HEK293 (cell line): ENCODE measurements around the gene LAMB4.

Source experiments
- CTCF ChIA-PET: fragments of 350-600 bp; formaldehyde crosslinking; extraction: SDS; loops from one replicate; lab custom pipeline; 2021; ENCODE audit warnings: antibody characterized with exemption; lab: Yijun Ruan, JAX
- POLR2A ChIA-PET: fragments of 300-600 bp; formaldehyde crosslinking; extraction: SDS; loops from one replicate; lab custom pipeline; 2020; ENCODE audit warnings: antibody characterized with exemption, inconsistent platforms; lab: Yijun Ruan, JAX
- H3K27ac ChIP-seq: fragments of 200-500 bp; sonication (Bioruptor generic); 2 replicates; pipeline ENCODE4 v1.5.1; 2014; ENCODE audit warnings: low read depth, low read length, control low read depth, inconsistent platforms; ENCODE audit errors: extremely low read depth
- H3K36me3 ChIP-seq, 2 experiments: fragments of 200-500 bp in 1 of 2; sonication (Bioruptor generic) in 1 of 2; 1 replicate in 1 of 2; 2 replicates in 1 of 2; pipeline ENCODE4 v1.5.1; 2014 to 2017; ENCODE audit warnings: inconsistent platforms in 2 of 2, low read length in 2 of 2; ENCODE audit not compliant: control insufficient read depth in 2 of 2, insufficient read depth in 1 of 2
- H3K4me1 ChIP-seq: fragments of 200-500 bp; sonication (Bioruptor generic); 2 replicates; pipeline ENCODE4 v1.5.1; 2014; ENCODE audit warnings: mild to moderate bottlenecking, low read length, inconsistent platforms; ENCODE audit not compliant: control insufficient read depth, insufficient read depth
- H3K4me3 ChIP-seq: 2 replicates; pipeline ENCODE4 v1.5.1; 2011; ENCODE audit warnings: low read depth, mild to moderate bottlenecking, control low read depth, low read length, moderate library complexity
- H3K9me3 ChIP-seq: fragments of 200-500 bp; sonication (Bioruptor generic); 2 replicates; pipeline ENCODE4 v1.5.1; 2014; ENCODE audit warnings: low read depth, low read length, inconsistent platforms; ENCODE audit not compliant: control insufficient read depth, insufficient read depth
- HOXA7 ChIP-seq: sonication (generic); formaldehyde crosslinking; IDR thresholded peaks from 2 replicates; pipeline ENCODE4 v1.8.1; 2022; ENCODE audit warnings: missing genetic modification reagents, borderline replicate concordance
- KLF9 ChIP-seq: fragments of 450-650 bp; formaldehyde crosslinking; IDR thresholded peaks from 2 replicates; pipeline ENCODE4 v1.5.1; 2016; ENCODE audit warnings: missing biosample characterization, missing genetic modification characterization, low read depth
- MZF1 ChIP-seq: fragments of 450-650 bp; formaldehyde crosslinking; IDR thresholded peaks from 2 replicates; pipeline ENCODE4 v1.5.1; 2017; ENCODE audit warnings: missing biosample characterization, missing genetic modification characterization, borderline replicate concordance
- OVOL3 ChIP-seq: fragments of 450-650 bp; formaldehyde crosslinking; IDR thresholded peaks from 2 replicates; pipeline ENCODE4 v1.5.1; 2016; ENCODE audit warnings: missing biosample characterization, missing genetic modification characterization
- PRDM10 ChIP-seq: fragments of 450-650 bp; formaldehyde crosslinking; IDR thresholded peaks from 2 replicates; pipeline ENCODE4 v1.5.1; 2016; ENCODE audit warnings: missing biosample characterization, missing genetic modification characterization
- SP7 ChIP-seq: fragments of 450-650 bp; formaldehyde crosslinking; IDR thresholded peaks from 2 replicates; pipeline ENCODE4 v1.5.1; 2016; ENCODE audit warnings: missing biosample characterization, missing genetic modification characterization
- ZBTB17 ChIP-seq: fragments of 450-650 bp; formaldehyde crosslinking; IDR thresholded peaks from 2 replicates; pipeline ENCODE4 v1.5.1; 2016; ENCODE audit warnings: missing biosample characterization, missing genetic modification characterization
- ZNF2 ChIP-seq: fragments of 450-650 bp; formaldehyde crosslinking; IDR thresholded peaks from 2 replicates; pipeline ENCODE4 v1.5.1; 2016; ENCODE audit warnings: missing biosample characterization, missing genetic modification characterization
- ZNF202 ChIP-seq: fragments of 450-650 bp; formaldehyde crosslinking; IDR thresholded peaks from 2 replicates; pipeline ENCODE4 v1.5.1; 2016; ENCODE audit warnings: missing biosample characterization, missing genetic modification characterization, borderline replicate concordance
- ZNF23 ChIP-seq: fragments of 450-650 bp; formaldehyde crosslinking; IDR thresholded peaks from 2 replicates; pipeline ENCODE4 v1.5.1; 2016; ENCODE audit warnings: missing biosample characterization, missing genetic modification characterization, borderline replicate concordance
- ZNF311 ChIP-seq: fragments of 450-650 bp; formaldehyde crosslinking; IDR thresholded peaks from 2 replicates; pipeline ENCODE4 v1.5.1; 2017; ENCODE audit warnings: missing biosample characterization, missing genetic modification characterization, borderline replicate concordance
- ZNF366 ChIP-seq: fragments of 450-650 bp; formaldehyde crosslinking; conservative IDR thresholded peaks from 2 replicates; pipeline ENCODE4 v1.5.1; 2016; ENCODE audit warnings: missing biosample characterization, missing genetic modification characterization
- ZNF585B ChIP-seq: fragments of 450-650 bp; formaldehyde crosslinking; IDR thresholded peaks from 2 replicates; pipeline ENCODE4 v1.5.1; 2016; ENCODE audit warnings: missing biosample characterization, missing genetic modification characterization
- ZXDB ChIP-seq: fragments of 450-650 bp; formaldehyde crosslinking; IDR thresholded peaks from 2 replicates; pipeline ENCODE4 v1.5.1; 2016; ENCODE audit warnings: missing biosample characterization, missing genetic modification characterization

LAMB4 gene

GRCh38 chr7:108027239-108027638 lies 102.9 kb downstream of the LAMB4 start:
- POLR2A ChIA-PET: no interaction called here

GRCh38 chr7:108026647-108027046 lies 103.5 kb downstream of the LAMB4 start:
- TF ChIP-seq ZXDB (tag by site-specific recombination) (0 out of 2 replicates have a peak, but pooled peaks have one; percentile 22), MZF1 (tag by site-specific recombination) (no peak)
- ChIA-PET POLR2A (no interaction called here), CTCF (interaction anchor here (1.0 kb wide), 1 partner anchor 10 kb away, joined by 4 read pairs; no protein-coding TSS in a partner anchor)
- Histone ChIP-seq H3K36me3 (no peaks in the 10 kb centered on the region), H3K9me3 (no peaks in the 10 kb centered on the region), H3K4me1 (no peaks in the 10 kb centered on the region; the same call in 1 of the 2 replicates), H3K27ac (no peak overlapping the region), H3K4me3 (no peak overlapping the region)

More at GRCh38 chr7:108027239-108027638, 102.9 kb downstream of the LAMB4 start:
- no peaks in the 10 kb centered on the region for H3K9me3 ChIP-seq
- CTCF ChIA-PET: interaction anchor here (0.6 to 1.0 kb wide), 2 partner anchors 11 to 826 kb away, joined by 3 to 4 read pairs; no protein-coding TSS in a partner anchor
- no peak overlapping the region for H3K27ac ChIP-seq
- H3K36me3 ChIP-seq: no peaks in the 10 kb centered on the region
- H3K4me3 ChIP-seq: no peak overlapping the region
- no peaks in the 10 kb centered on the region; the same call in 1 of the 2 replicates for H3K4me1 ChIP-seq
- TF ChIP-seq ZNF202 (no peak), PRDM10 (tag by site-specific recombination) (0 out of 2 replicates have a peak, but pooled peaks have one; percentile 24), ZNF585B (no peak), OVOL3 (tag by site-specific recombination) (no peak), ZNF311 (tag by site-specific recombination) (no peak)

- TF ChIP-seq KLF9 (no peak), HOXA7 (CRISPR knock-in tag) (no peak), ZNF23 (no peak), SP7 (no peak)
- POLR2A ChIA-PET: no interaction called here
- CTCF ChIA-PET: no interaction called here
These were observed 104.0 kb downstream of the LAMB4 start for GRCh38 chr7:108026116-108026515.

GRCh38 chr7:108024538-108024937 lies 105.6 kb downstream of the LAMB4 start:
- Histone ChIP-seq H3K4me1 (no peaks in the 10 kb centered on the region; the same call in 1 of the 2 replicates), H3K4me3 (no peak overlapping the region), H3K27ac (no peak overlapping the region), H3K9me3 (no peaks in the 10 kb centered on the region), H3K36me3 (no peaks in the 10 kb centered on the region)
- POLR2A ChIA-PET: no interaction called here
- CTCF ChIA-PET: no interaction called here
- no peak for TF ChIP-seq ZNF311 (tag by site-specific recombination)
- TF ChIP-seq ZNF366 (tag by site-specific recombination): peak; percentile 87
- TF ChIP-seq ZNF2 (tag by site-specific recombination): no peak
- TF ChIP-seq ZBTB17 (tag by site-specific recombination): peak; percentile 69

More at GRCh38 chr7:108026116-108026515, 104.0 kb downstream of the LAMB4 start:
- Histone ChIP-seq H3K4me3 (no peak overlapping the region), H3K9me3 (no peaks in the 10 kb centered on the region), H3K27ac (no peak overlapping the region), H3K36me3 (no peaks in the 10 kb centered on the region), H3K4me1 (no peaks in the 10 kb centered on the region; the same call in 1 of the 2 replicates)
